Measurements from ENCODE around the gene IFNG. TPM values are rescaled to one million over a fixed set of nuclear protein-coding genes. Genes with fewer than 3 reads are reported as not detected.

The IFNG gene
- total and polyA plus RNA-seq, 9 of the 15 experiments (the other 6 are each of a cell fraction or from before 2014, with no cell fraction given): 0.38 TPM; not detected in 8

DNA sequence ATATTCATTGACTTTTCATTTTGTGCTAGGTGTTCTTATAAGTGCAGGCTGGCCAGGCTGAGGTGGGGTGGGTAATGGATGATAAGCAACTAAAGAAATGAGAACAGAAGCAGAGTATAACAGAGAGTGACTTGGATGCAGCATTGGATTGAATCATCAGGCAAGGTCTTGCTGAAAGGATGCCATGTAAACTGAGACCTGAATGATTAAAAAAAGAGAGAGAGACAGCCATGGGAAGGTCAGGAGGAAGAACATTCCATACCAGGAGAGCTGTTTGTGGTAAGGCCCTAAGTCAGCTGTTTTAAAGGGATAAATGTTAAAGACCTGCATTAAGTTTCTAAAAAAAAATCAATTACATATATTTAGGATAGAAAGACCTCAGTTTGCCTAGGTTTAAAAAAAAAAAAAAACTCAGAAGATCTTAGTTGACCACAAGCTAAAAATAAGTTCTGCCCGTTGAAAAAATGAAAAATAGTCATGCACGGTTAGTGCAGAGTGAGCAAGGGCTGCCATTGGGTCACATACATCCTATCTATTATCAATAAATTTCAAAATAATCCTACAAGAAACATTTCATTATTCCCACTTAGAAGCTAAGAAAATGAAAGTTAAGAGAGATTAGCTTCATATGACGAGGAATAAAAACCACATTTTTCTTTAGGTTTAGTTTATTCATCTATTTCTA lies 37.2 kb downstream of the IFNG start:
- no peaks in the 10 kb centered on the region for H3K4me1 ChIP-seq (replicated peaks in 1 of 2; ENCODE audit: control insufficient read depth in 2 of 2, insufficient read depth in 2 of 2, low read length in 2 of 2)
- CTCF ChIA-PET (ENCODE audit: low intra/inter-chr PET ratio): no interaction called here
- no peaks in the 10 kb centered on the region; a peak in 2 of 5 replicates for H3K27me3 ChIP-seq (ENCODE audit: control insufficient read depth in 2 of 2, insufficient read depth in 2 of 2, low read length in 2 of 2)
- in situ Hi-C loops (cut with MboI) (no loop called here), intact Hi-C loops (cut with micrococcal nuclease) (no loop called here)
- 0% methylated on average over 3 of the region's 3 CpGs for WGBS (ENCODE audit: insufficient coverage, low coverage, missing lambda C conversion rate)
- no peaks in the 10 kb centered on the region for H3K9me1 ChIP-seq (ENCODE audit: control insufficient read depth, insufficient read depth, low read length)
- POLR2A ChIA-PET: interaction anchor here (0.6 kb wide), 1 partner anchor 695 kb away, joined by 4 read pairs; no protein-coding TSS in a partner anchor
- ATAC-seq (no peak), FAIRE-seq (no peak), DNase-seq (ENCODE audit: extremely low read depth in 1 of 4, low spot score in 3 of 4) (no peak)
- no TSS peak for BruUV-seq (replicated peaks)
- no peak overlapping the region for H3K9ac ChIP-seq (ENCODE audit: insufficient read depth in 1 of 2, low read depth in 2 of 2, low read length in 2 of 2)
- H4K20me1 ChIP-seq (replicated peaks; ENCODE audit: control insufficient read depth, insufficient read depth, low read length): no peaks in the 10 kb centered on the region
- H3K79me2 ChIP-seq (ENCODE audit: control insufficient read depth, insufficient read depth, low read length): no peaks in the 10 kb centered on the region
- no peaks in the 10 kb centered on the region for H3K9me3 ChIP-seq (replicated peaks; ENCODE audit: control insufficient read depth, insufficient read depth, low read depth, low read length)
- no peak overlapping the region for H3K4me3 ChIP-seq
- H3K36me3 ChIP-seq (ENCODE audit: control insufficient read depth, insufficient read depth, low read length): no peaks in the 10 kb centered on the region
- no peak overlapping the region for H3K27ac ChIP-seq (ENCODE audit: extremely low read depth, low read depth, low read length)
- no peak overlapping the region for H3K4me2 ChIP-seq (ENCODE audit: insufficient read depth, low read length)
- no peak overlapping the region for H2AFZ ChIP-seq (ENCODE audit: low read depth, low read length)
- TF ChIP-seq NEUROD1 (IDR thresholded peaks at IDR 0.05; ENCODE audit: borderline replicate concordance, low read depth, low read length, partially characterized antibody) (no peak), MAFK (IDR thresholded peaks at IDR 0.05; ENCODE audit: low read length) (no peak), BMI1 (IDR thresholded peaks at IDR 0.05; ENCODE audit: low read length) (no peak), FOSL1 (tag; conservative IDR thresholded peaks at IDR 0.05) (no peak), ZNF589 (CRISPR knock-in tag; IDR thresholded peaks at IDR 0.05; ENCODE audit: low read depth) (no peak), ZNF316 (IDR thresholded peaks at IDR 0.05) (no peak), EHMT2 (IDR thresholded peaks at IDR 0.05) (no peak), TRIM28 (IDR thresholded peaks at IDR 0.05) (no peak)
- TF ChIP-seq, protein P1, sequence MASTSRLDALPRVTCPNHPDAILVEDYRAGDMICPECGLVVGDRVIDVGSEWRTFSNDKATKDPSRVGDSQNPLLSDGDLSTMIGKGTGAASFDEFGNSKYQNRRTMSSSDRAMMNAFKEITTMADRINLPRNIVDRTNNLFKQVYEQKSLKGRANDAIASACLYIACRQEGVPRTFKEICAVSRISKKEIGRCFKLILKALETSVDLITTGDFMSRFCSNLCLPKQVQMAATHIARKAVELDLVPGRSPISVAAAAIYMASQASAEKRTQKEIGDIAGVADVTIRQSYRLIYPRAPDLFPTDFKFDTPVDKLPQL (IDR thresholded peaks at IDR 0.05; ENCODE audit: extremely low read depth, insufficient read length): no peak
- TF ChIP-seq, protein P2, sequence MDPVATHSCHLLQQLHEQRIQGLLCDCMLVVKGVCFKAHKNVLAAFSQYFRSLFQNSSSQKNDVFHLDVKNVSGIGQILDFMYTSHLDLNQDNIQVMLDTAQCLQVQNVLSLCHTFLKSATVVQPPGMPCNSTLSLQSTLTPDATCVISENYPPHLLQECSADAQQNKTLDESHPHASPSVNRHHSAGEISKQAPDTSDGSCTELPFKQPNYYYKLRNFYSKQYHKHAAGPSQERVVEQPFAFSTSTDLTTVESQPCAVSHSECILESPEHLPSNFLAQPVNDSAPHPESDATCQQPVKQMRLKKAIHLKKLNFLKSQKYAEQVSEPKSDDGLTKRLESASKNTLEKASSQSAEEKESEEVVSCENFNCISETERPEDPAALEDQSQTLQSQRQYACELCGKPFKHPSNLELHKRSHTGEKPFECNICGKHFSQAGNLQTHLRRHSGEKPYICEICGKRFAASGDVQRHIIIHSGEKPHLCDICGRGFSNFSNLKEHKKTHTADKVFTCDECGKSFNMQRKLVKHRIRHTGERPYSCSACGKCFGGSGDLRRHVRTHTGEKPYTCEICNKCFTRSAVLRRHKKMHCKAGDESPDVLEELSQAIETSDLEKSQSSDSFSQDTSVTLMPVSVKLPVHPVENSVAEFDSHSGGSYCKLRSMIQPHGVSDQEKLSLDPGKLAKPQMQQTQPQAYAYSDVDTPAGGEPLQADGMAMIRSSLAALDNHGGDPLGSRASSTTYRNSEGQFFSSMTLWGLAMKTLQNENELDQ (CRISPR knock-in tag; IDR thresholded peaks at IDR 0.05; ENCODE audit: borderline replicate concordance): no peak
- TF ChIP-seq, protein P3, sequence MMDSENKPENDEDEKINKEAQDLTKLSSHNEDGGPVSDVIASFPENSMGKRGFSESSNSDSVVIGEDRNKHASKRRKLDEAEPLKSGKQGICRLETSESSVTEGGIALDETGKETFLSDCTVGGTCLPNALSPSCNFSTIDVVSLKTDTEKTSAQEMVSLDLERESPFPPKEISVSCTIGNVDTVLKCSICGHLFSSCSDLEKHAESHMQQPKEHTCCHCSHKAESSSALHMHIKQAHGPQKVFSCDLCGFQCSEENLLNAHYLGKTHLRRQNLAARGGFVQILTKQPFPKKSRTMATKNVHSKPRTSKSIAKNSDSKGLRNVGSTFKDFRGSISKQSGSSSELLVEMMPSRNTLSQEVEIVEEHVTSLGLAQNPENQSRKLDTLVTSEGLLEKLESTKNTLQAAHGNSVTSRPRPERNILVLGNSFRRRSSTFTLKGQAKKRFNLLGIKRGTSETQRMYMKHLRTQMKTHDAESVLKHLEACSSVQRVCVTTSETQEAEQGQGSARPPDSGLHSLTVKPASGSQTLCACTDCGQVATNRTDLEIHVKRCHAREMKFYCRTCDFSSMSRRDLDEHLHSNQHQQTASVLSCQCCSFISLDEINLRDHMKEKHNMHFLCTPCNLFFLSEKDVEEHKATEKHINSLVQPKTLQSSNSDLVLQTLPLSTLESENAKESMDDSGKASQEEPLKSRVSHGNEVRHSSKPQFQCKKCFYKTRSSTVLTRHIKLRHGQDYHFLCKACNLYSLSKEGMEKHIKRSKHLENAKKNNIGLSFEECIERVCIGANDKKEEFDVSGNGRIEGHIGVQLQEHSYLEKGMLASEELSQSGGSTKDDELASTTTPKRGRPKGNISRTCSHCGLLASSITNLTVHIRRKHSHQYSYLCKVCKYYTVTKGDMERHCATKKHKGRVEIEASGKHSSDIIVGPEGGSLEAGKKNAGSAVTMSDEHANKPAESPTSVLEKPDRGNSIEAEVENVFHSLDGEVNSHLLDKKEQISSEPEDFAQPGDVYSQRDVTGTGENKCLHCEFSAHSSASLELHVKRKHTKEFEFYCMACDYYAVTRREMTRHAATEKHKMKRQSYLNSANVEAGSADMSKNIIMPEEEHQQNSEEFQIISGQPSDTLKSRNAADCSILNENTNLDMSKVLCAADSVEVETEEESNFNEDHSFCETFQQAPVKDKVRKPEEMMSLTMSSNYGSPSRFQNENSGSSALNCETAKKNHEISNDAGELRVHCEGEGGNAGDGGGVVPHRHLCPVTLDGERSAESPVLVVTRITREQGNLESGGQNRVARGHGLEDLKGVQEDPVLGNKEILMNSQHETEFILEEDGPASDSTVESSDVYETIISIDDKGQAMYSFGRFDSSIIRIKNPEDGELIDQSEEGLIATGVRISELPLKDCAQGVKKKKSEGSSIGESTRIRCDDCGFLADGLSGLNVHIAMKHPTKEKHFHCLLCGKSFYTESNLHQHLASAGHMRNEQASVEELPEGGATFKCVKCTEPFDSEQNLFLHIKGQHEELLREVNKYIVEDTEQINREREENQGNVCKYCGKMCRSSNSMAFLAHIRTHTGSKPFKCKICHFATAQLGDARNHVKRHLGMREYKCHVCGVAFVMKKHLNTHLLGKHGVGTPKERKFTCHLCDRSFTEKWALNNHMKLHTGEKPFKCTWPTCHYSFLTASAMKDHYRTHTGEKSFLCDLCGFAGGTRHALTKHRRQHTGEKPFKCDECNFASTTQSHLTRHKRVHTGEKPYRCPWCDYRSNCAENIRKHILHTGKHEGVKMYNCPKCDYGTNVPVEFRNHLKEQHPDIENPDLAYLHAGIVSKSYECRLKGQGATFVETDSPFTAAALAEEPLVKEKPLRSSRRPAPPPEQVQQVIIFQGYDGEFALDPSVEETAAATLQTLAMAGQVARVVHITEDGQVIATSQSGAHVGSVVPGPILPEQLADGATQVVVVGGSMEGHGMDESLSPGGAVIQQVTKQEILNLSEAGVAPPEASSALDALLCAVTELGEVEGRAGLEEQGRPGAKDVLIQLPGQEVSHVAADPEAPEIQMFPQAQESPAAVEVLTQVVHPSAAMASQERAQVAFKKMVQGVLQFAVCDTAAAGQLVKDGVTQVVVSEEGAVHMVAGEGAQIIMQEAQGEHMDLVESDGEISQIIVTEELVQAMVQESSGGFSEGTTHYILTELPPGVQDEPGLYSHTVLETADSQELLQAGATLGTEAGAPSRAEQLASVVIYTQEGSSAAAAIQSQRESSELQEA (IDR thresholded peaks at IDR 0.05; ENCODE audit: low read depth): no peak

Data from K562 (cell line).